ENCODE data around the gene C16orf54. TPM values are rescaled to one million over a fixed set of nuclear protein-coding genes. Genes with fewer than 3 reads are reported as not detected.
"Not testable (repeated sequence)": the region's sequence is repeated elsewhere in the genome, so short reads cannot be mapped to it uniquely, and the experiment has no call there.

C16orf54 gene
- total RNA-seq, 4 donors from 2014 or later, result 0.22 to 0.83 (median 0.37) TPM

- H3K4me1 ChIP-seq, result peaks cover 15 to 16% of the 10 kb centered on the region in 2 donors
- intact Hi-C loops (cut with DNase I), result no loop called here
- 88 to 96% methylated on average over 2 of the region's 2 CpGs for WGBS, 2 donors
- H3K9me3 ChIP-seq, result no peaks in the 10 kb centered on the region
- no peaks in the 10 kb centered on the region for H3K27me3 ChIP-seq
- no peaks in the 10 kb centered on the region for H3K36me3 ChIP-seq
- TF ChIP-seq CTCF (IDR thresholded peaks at IDR 0.05) (no peak), POLR2A (IDR thresholded peaks at IDR 0.05) (no peak)
- no peak overlapping the region for H3K4me3 ChIP-seq (replicated peaks in 1 of 3)
- peak; percentile 32 to 33 for DNase-seq
- H3K27ac ChIP-seq, result peak overlapping the region; percentile 50 to 67 (median 62)
Observed at GRCh38 chr16:29784157-29784556, 38.4 kb upstream of the C16orf54 start.

- intact Hi-C loops (cut with DNase I); H3K9me3 ChIP-seq; H3K36me3 ChIP-seq; H3K27me3 ChIP-seq; DNase-seq; H3K4me3 ChIP-seq (replicated peaks in 1 of 3): not testable (repeated sequence)
- Histone ChIP-seq H3K27ac (peak overlapping the region in 2 of 3 donors; percentile 5 to 62), H3K4me1 (peaks cover 15 to 16% of the 10 kb centered on the region in 2 donors)
- WGBS, 2 donors, result 70 to 72% methylated on average over 13 of the region's 13 CpGs
Observed at GRCh38 chr16:29783094-29783953, 37.5 kb upstream of the C16orf54 start.

- no peaks in the 10 kb centered on the region for H3K9me3 ChIP-seq
- H3K4me3 ChIP-seq (replicated peaks in 1 of 3), result no peak overlapping the region
- H3K27me3 ChIP-seq, result no peaks in the 10 kb centered on the region
- WGBS, 2 donors, result 56 to 57% methylated on average over 2 to 10 of the region's 10 CpGs
- H3K4me1 ChIP-seq, result peaks cover 3 to 6% of the 10 kb centered on the region in 2 donors
- H3K36me3 ChIP-seq, result no peaks in the 10 kb centered on the region
- H3K27ac ChIP-seq, result no peak overlapping the region
- DNase-seq, result no peak
- no peak for TF ChIP-seq CTCF (IDR thresholded peaks at IDR 0.05)
- TF ChIP-seq POLR2A (IDR thresholded peaks at IDR 0.05), result no peak
- intact Hi-C loops (cut with DNase I), result no loop called here
Observed at GRCh38 chr16:29779474-29779873, 33.7 kb upstream of the C16orf54 start.

GRCh38 chr16:29777576-29778350 lies 32.0 kb upstream of the C16orf54 start, which contains the start of gene ZG16:
Gene ZG16 (plus strand): TSS chr16:29778256. CDS start chr16:29779267, 1,011 bp downstream.
- Histone ChIP-seq H3K27me3 (no peaks in the 10 kb centered on the region), H3K27ac (no peak within 1 kb of the TSS), H3K36me3 (no peaks in the 10 kb centered on the region), H3K4me1 (no peaks in the 10 kb centered on the region), H3K4me3 (replicated peaks in 1 of 3) (no peak within 1 kb of the TSS), H3K9me3 (no peaks in the 10 kb centered on the region)
- TF ChIP-seq CTCF (IDR thresholded peaks at IDR 0.05) (no peak), POLR2A (IDR thresholded peaks at IDR 0.05) (no peak)
- intact Hi-C loops (cut with DNase I), result no loop called here
- DNase-seq, result no peak
- WGBS, 2 donors, result 79 to 86% methylated on average over 9 to 10 of the region's 10 CpGs

GRCh38 chr16:29775742-29776408 lies 30.1 kb upstream of the C16orf54 start:
- Histone ChIP-seq H3K9me3 (no peaks in the 10 kb centered on the region), H3K27me3 (no peaks in the 10 kb centered on the region), H3K36me3 (no peaks in the 10 kb centered on the region), H3K4me3 (replicated peaks in 1 of 3) (no peak overlapping the region), H3K27ac (no peak overlapping the region), H3K4me1 (no peaks in the 10 kb centered on the region)
- no peak for TF ChIP-seq POLR2A (IDR thresholded peaks at IDR 0.05)
- TF ChIP-seq CTCF (IDR thresholded peaks at IDR 0.05), result no peak
- WGBS, 2 donors, result 78 to 85% methylated on average over 4 of the region's 4 CpGs
- no peak for DNase-seq
- intact Hi-C loops (cut with DNase I), result no loop called here
